Activated T-helper 1 cell treated with Interleukin-2 at 50 U/mL for 16 hours (primary cell): ENCODE data around the gene ABI3BP.

Source experiments
- DNase-seq: peaks from one replicate; pipeline ENCODE4 v3.0.0-alpha.2; 2020; ENCODE audit warnings: low read depth

Gene ABI3BP

DNA sequence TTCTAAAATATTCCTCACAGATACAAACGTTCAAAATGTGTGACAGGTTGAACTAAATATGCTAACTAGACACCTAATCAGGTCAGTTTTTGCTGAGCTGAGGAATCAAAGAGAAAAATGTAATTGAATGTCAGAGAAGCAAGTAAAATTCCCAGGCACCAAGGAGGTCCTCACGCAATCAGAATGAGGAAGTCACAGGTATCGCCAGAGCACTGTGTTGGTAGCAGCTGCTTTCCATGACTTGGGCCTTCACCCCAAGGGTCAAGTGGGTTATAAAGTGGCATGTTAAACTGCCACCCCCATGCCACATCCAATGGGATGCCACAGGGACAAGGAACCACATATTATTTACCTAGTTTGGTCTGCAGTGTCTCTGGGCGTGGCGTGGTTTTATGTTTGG is 158.9 kb downstream of the ABI3BP start:
- DNase-seq = no peak

DNA sequence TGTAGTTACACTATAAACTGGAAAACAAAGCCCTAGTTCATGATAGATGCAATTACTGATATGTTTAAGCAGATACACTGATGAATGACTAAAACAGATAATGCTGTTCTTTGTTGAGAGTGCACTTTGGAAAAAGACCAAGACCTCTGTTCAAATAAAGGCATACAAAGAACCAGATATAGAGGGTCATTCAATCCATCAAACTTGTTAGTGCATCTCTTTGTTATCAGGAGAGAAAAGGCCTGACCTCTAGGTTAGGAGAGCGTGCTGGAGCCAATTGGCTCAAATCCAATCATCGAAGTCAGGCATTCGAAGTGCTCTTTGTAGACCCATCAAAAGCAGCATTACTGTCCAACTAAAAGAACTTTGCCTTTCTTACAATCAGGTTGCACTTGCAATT is 159.7 kb downstream of the ABI3BP start:
- DNase-seq = no peak

DNA sequence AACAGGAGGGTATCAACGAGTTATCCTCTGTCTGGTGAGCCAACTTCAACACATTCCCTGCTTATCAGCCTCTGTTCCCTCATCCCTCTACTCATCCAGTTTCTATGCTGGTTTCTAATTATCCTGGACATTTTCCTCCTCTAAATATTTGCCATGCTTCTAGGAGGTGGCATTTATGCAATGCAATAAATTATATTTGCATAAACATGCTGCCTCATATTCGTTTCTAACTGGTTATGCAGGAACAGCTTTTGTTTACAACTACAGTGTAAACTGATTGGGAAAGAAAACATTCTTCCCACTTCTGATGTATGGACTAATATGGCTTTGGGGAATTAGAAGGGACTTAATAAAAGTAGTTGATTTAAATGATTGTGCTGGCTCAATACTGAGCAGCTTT is 161.6 kb downstream of the ABI3BP start:
- no peak for DNase-seq

DNA sequence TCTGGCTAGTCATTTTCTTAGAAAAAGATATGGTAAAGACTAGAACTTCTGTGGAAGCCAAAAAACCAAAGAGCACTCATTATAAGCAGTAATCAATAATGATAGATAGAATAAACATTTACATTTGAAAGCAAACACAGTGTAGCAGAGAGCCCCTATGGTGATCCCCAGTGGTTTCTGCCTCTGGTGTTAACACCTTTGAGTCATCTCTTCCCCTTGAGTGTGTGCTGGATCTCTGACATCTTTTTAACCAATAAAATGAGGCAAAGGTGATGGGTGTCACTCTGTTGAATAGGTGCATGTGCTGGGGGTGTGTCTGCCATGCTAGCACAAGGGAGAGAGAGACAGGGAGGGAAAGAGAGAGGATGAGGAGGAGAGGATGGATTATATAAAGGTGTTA is 162.3 kb downstream of the ABI3BP start:
- no peak for DNase-seq

DNA sequence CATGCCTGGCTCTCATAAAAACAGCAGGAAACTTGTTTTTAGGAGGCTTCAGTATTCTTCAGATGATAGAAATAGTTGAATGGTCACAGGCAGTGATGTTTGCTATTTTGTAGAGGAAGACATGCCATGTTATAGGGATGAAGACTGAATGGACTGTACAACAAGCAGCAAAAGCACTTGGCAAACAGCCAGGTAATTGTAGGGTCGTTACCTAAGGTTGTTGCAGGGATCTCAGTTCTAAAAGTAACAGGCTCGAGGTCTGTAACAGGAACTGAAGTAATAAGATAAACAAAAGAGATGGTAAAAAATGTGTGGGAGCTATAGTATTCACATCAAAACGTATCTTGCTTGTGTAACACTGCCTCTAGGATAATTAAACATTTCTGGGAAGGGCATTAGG is 167.6 kb downstream of the ABI3BP start:
- DNase-seq = no peak

DNA sequence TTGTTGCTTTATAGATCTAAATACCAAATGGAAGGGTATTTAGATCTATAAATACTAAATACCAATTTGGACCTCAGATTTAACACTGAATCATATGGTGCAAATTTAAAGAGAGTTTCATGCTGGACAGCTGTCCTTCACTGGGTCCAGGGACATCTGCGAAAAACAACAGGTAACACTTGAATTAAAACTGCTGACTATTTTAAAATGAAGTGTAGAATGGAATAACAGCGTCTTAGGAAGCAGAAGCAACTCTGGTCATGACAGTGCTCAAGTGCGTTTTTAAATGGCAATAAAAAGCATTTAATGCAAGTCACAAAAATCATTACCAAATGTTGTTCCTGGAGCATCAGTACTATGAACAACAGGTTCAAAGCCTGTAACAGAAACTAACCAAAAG is 177.6 kb downstream of the ABI3BP start:
- DNase-seq = no peak

DNA sequence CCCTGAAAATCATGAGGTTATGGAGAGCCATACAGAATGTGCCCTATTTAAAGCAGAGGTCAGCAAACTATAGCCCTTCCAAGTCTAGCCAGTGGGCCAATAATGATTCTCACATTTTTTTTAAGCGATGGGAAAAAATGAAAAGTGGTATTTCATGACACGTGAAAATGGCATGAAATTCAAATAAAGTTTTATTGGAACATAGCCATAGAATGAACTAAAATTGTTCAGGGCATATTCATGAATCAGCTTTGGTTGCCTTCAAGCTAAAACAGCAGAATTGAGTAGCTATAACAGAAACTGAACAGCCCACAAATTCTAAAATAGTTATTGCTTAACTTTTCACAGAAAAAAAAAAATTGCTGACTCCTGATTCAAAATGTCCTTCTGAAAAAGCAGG is 179.4 kb downstream of the ABI3BP start:
- no peak for DNase-seq

DNA sequence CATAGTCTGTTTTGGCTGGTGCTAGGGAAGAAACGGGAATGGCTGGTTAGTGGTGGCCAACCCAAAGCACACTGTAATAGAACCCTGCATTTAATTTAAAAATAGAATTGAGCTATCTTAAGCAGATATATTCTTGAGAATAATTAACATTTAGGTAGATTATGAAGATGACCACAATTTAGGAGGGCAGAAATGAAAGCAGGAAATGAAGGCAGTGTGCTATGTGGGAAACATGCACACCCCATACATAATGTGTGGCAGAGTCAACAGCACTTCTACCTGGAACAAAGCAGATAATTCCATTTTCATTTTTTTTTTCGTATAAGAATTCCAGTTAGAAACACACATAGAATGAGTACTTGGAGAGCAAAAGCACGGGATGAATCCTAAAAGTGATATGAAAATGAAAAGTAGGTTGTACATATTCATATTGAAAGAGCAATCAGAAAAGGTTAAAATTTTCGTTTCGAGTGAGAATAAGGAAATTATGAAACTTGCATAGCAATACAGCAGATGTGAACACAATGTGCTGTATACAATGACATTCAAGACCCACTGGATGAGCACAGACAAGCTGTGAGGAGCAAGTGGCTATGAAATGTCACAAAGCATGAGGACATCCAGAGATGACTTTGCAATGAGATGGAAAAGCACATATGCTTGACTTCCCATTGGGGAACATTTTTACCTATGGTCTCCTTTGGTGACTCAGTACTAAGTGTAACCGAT is 181.3 kb downstream of the ABI3BP start:
- DNase-seq = no peak

DNA sequence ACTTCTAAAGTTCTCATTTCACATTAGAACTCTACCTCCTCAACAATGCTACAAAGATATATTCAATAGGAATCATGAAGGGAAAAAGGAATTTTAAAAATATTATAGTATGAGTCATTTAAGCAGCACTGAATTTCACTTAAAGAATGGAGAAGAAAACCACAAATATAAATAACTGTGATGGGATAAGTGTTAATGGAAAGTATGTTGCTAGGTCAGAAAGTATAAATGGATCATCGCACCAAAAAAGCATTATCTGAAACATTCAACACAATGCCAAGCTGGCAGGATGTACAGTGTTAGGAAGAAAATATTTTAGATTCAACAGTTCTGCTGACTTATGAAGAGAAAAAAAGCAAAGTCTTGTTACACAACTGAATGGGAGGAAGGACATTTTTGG is 182.6 kb downstream of the ABI3BP start:
- DNase-seq = no peak

DNA sequence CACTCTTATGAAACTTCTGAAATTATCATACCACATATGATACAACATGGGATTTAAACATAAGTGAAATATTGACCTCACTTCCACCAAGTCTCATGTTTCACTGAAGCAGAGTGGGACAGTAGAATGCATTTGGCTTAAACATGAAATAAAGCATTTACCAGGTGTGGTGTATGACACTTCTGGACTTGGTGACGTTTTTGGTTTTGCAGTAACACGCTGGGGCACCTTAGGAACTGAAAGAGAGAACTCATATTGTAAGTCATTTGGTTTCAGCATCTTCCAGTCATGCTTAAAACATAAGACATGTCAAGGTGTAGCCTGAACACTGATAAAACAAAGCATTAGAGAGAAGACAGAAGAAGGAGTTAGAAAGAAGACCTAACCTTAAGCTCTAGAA is 188.6 kb downstream of the ABI3BP start:
- no peak for DNase-seq

DNA sequence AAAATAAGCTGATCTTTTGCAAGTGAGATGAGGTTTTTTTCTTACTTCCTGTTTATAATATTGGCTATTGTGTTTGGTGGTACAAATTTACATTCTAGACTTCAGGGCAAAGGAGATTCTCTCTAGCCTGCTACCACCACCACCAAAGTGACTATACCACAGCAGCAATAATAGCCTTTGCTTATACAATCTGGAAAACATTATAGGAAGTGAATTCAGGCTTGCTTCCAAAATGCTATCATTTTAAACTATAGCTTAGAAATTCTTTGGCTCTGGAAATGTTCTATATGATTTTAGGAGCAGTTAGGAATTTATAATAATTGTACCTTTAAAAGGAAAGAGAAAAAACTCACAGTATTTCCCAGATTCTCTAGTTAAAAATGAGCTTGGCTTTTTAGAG is 189.5 kb downstream of the ABI3BP start:
- no peak for DNase-seq

DNA sequence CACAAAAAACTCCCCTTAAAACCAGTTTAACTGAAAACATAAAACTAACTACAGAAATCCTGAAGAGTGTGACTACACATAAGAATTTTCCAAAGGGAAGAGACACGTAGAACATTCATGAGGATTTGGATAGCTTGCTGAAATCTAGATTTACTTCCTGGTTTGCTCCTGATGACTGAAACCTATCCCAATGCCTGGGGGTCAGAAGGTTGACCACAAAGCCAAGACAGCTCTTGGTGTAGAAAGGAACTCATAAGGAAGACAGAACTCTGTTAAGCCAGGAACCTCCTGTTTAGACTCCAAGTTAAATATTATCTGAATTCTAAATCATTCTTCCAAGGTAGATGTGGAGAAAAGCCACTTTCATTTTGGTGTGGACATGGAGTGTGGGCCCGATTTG is 191.1 kb downstream of the ABI3BP start:
- no peak for DNase-seq

DNA sequence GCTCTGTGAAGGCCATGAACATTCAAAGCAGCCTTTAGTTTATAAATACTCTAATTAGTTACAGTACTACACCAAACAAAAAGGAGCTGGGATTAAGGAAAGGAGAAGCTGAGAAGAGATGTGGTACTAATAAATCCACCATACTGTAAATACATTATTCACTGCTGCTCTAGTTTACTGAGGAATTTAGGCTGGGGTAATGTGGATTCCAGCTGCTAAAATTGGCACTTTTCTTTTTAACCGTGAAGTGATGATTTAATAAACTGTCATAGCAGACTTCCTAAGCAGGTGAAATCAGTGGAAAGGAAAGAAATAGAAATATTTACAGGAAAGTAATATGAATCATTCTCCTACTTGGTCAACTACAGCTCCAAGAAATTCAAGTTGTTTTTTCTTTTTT is 195.2 kb downstream of the ABI3BP start:
- no peak for DNase-seq

DNA sequence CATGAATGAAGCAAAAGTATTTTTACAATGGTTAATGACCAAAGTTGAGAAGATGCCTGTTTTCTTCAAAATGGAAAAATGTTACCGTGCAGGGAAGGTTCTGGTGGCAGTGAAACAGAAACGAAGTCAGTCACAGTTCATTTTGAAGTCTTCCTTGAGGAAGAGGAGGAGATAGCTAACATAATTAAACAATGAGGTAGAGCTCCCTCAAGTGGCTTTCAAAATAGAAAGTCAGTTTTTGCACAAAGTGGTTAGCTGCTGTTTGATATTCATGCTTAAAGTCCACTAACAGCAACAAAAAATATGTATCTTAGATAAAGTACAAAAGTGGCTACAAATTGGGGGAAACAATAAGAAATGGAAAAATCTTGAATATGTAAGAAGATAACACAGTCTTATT is 196.7 kb downstream of the ABI3BP start:
- DNase-seq = no peak

DNA sequence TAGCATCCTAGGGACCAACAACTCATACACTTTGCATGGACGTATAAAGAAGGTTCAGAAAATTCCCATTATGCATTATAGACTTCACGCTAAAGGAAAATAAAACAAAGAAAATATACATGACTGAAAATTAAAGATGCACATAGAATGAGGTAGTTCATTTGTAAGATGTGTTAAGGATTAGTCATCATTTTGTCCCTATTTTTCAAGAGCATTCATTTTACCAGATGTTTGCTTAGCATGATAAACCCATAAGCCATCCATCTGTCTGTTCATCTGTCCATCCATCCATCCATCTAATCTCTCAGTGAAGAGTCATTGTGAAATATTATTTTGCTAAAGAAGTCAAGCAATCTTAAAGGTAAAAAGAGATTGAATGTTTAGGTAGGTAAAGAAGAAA is 203.6 kb downstream of the ABI3BP start:
- no peak for DNase-seq

DNA sequence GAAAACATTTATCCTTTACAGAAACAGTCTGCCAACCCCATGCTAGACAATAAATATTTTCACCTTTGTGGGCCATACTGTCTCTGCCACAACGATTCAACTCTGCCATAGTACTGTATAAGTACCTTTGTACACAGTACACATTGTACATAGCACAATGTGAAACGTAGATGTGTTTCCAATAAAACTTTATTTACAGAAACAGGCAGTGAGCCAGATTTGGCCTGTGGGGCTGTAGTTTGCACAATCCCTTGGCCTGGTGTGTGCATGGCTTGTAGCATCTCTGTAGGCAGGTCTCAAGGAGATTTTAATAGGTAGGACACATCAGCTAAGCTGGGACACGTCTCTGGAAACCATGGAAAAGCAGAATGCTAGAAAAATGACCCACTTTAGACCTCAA is 209.6 kb downstream of the ABI3BP start:
- DNase-seq = no peak

DNA sequence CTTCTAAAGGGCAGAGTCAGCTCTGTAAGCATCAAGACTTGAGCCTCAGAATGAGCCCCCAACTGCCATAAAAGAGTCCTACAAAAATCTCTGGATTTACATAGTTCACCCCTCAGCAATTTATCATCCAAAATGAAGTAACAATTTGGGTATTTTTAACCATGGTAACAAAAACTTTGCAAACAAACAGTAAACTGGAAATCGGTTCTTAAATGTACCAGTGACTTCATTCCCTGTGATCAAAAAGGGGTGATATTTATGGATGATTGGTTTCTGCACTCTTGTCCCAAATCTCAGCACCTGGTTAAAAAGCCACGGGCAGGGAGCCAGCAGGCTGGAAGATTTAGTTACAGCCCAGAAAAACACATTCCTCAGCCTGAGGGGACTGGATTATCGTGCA is 210.3 kb downstream of the ABI3BP start:
- no peak for DNase-seq

DNA sequence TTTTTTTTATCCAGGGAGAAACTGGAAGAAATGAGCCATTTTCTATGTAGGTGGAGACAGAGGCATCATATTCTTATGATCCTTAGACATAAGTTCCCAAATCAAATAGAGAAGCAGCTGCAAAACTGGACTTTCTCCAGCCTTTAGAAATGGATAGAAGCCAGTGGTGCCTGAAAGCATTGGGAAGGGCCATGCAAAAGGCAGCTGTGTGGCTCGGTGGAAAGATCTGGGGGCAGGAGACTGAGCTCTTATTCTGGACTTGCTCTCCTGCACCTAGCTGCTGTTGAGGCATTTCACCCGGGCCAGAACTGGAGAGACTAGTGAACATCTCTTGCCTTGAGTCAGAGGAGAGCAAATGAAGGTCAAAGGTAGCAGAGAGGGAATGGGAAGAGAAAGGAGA is 210.9 kb downstream of the ABI3BP start:
- no peak for DNase-seq

DNA sequence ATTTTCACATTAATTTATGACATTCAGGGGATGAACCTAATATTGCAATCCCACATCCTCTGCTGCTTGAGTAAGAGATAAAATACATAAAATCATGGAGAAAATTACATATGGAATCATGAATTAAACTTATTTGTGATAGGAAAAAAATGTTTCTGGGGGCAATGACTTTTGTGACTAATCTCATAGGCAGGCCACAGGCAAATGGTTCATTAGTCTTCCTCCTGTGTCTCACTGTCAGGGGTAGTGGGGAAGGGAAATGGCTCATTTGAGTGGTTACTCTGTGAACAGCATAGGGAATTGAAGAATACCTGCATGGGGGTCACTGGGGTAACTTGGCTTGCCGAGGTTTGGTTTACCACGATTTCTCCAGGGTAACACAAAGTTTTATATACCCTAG is 211.9 kb downstream of the ABI3BP start:
- DNase-seq = no peak

DNA sequence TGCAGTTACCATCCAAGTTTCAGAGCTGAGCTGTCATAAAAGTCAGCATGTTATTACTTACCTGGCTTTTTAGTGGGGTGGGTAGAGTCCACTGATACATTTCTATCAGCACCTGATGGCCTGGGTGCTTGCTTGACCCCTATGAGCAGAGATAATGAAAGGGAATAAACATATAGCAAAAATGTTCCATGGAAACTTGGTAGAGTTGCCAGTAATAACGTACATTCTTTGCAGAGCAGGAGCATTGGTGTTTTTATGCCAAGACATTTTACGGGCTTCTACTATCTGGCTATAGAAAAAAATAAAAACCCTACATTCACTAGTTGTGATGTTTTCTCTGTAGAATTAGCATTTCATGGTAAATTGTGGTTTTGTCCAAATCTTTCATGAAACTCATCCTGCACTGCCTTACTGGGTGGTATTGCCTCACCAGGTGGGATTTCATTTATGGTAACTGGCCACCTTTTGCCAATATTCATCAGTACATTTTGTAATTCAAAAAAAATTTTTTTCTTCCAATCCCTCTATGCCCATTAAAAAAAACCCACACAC is 213.1 kb downstream of the ABI3BP start:
- no peak for DNase-seq

DNA sequence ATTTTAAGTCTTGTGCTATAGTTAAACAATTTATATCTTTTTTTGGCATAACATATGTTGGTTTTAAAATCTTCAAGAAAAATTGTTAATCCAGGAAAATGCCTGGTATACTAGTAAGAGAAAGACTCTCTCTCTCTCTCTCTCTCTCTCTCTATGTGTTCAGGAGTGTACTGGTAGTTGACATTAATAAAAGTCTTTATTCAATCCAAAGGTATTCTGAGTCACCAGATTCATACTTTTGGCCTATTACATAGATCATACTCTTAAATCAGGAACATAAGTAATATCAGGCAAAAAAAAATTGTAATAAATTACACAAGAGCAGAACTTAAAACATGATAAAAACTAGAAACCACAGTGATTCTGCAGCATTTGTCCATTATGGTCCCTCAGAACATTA is 213.7 kb downstream of the ABI3BP start:
- DNase-seq = no peak

DNA sequence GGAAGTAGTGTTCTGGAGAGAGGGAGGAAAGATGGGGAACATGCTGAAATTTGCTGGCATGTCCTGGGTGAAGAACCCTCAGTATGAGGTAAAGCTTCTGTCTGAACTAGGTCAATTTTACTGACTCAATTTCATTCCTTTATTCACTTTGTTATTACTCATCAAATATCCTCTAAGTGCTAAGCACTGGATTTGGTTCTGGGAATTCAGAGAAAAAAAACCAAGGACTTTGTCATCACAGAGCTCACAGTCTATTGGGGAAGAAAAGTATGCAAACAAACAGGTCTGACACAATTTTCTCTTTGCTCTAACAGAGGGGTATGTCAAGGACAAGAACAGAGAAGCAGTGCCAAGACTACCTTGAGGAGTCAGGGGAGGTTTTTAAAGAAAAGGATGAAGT is 215.9 kb downstream of the ABI3BP start:
- no peak for DNase-seq

DNA sequence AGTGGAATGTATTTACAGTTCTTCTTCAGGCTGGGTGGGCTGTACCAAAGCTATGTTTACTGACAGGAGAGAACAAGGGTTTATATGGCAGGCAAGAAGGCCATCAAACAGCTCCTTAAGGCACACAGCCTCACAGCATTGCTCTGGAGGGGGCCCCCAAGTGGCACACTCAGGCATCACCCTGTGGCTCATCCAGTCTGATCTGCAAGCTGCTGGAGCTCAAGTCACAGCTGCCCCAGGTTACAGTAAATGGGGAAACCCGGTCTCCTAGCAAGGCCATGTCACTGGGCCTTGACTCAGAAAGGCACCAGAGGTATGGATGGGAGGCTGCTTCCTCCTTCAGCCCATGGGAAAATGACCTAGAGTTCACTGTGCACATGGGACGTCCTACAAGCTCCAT is 216.5 kb downstream of the ABI3BP start:
- DNase-seq = no peak

DNA sequence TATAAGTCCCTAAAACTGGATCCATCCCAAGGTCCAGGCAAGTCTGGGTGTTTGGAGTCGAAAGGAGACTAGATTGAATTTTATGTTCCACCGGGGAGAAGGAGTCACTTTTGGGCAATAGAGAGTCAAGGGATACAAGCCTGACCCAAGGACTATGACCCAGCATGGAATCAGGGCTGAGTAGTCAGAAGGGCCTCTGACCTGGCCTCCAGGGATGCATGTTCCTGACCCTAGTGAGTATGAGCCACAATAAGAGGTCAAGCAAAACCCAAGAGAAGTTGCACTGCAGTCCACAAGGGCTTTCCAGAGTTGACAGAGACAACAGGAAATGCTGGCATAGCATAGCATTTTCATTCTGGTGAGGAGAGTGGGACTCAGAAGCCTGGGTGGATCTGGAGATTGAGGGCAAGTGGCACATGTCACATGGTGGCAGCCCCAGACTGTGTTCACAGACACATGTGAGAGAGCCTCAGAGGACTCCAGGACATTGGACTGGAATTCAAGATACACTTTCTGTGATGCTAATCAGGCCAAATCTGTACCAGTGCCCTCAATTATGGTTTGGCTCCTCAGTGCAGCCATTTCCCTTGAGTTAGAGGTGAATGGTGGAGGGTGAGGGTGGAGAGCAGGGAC is 217.0 kb downstream of the ABI3BP start:
- DNase-seq = no peak
